Thoracic aorta (tissue), 2 donors: Measurements from ENCODE around the gene SOD3. TPM values are rescaled to one million over a fixed set of nuclear protein-coding genes. Genes with fewer than 3 reads are reported as not detected.

Source experiments
- ATAC-seq: fragments of 150-250 bp; one replicate; pipeline ENCODE4 v1.8.0; 2017; ENCODE audit warnings: low read depth; ENCODE audit not compliant: insufficient number of reproducible peaks, low FRiP score
- DNase-seq: peaks from one replicate; pipeline ENCODE4 v3.0.0-alpha.2; 2020; ENCODE audit warnings: low spot score
- H3K27ac ChIP-seq, 2 donors: fragments of 200-600 bp; sonication (generic); 1 replicate in 1 of 2; 2 replicates in 1 of 2; pipeline ENCODE4 v1.5.1; 2016; ENCODE audit warnings: mild to moderate bottlenecking in 2 of 2, moderate library complexity in 2 of 2
- H3K27me3 ChIP-seq: fragments of 200-600 bp; sonication (generic); replicated peaks from 2 replicates; pipeline ENCODE4 v1.6.0; 2016; ENCODE audit warnings: mild to moderate bottlenecking; ENCODE audit not compliant: insufficient read depth
- H3K36me3 ChIP-seq: fragments of 200-600 bp; sonication (generic); one replicate; pipeline ENCODE4 v1.5.1; 2016
- H3K4me1 ChIP-seq, 2 donors: fragments of 200-600 bp; sonication (generic); 1 replicate in 1 of 2; 2 replicates in 1 of 2; pipeline versions ENCODE4 v1.5.1 to v1.6.0; 2016; ENCODE audit warnings: low read depth in 2 of 2, mild to moderate bottlenecking in 1 of 2; ENCODE audit not compliant: control insufficient read depth in 1 of 2
- H3K4me3 ChIP-seq: fragments of 200-600 bp; sonication (generic); 2 replicates; pipeline ENCODE4 v1.5.1; 2016; ENCODE audit warnings: mild to moderate bottlenecking
- H3K9me3 ChIP-seq: fragments of 200-600 bp; sonication (generic); 2 replicates; pipeline ENCODE4 v1.5.1; 2016
- total RNA-seq, 2 donors: library from RNA; depleted of rRNA; stranded (reverse); fragments of >200 nt; gene quantifications; one replicate each; pipeline versions ENCODE4 v1.1.0 to v1.2.3, GENCODE V29; 2016
- TF ChIP-seq, protein P1 (sequence below): fragments of 200-600 bp; sonication (generic); IDR thresholded peaks from one replicate; pipeline ENCODE4 v1.5.1; 2019; ENCODE audit warnings: antibody characterized with exemption

SOD3 gene
- total RNA-seq, 2 donors from 2014 or later, result 549 to 743 TPM

DNA sequence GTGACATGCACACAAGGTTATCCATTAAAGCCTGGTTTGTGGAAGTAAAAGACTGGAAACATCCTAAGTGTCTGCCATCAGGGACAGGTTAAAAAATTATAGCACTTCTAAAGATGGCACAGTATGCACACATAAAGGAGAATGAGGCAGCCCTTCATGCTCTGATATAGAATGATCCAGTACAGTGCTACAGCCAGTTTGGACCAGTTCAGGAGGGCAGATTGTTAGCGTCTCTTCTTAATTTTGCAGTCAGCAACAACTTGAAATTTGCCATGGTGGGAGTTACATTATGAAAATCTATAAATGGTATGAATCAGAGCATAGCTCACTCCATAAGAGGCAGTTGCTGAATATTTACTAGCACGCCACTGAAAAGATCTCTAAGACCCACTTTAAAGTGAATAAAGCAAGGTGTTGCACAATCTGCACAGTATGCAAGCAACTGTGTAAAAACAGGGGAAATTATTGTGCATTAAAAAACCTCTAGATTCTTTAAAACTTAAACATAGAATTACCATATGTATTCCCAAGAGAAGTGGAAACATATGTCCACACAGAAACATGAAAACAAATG, 20.3 kb upstream of the SOD3 start:
- H3K36me3 ChIP-seq, result no peaks in the 10 kb centered on the region
- H3K4me3 ChIP-seq, result no peak overlapping the region
- H3K27ac ChIP-seq, result no peak overlapping the region
- no peak for ATAC-seq
- TF ChIP-seq, protein P1, sequence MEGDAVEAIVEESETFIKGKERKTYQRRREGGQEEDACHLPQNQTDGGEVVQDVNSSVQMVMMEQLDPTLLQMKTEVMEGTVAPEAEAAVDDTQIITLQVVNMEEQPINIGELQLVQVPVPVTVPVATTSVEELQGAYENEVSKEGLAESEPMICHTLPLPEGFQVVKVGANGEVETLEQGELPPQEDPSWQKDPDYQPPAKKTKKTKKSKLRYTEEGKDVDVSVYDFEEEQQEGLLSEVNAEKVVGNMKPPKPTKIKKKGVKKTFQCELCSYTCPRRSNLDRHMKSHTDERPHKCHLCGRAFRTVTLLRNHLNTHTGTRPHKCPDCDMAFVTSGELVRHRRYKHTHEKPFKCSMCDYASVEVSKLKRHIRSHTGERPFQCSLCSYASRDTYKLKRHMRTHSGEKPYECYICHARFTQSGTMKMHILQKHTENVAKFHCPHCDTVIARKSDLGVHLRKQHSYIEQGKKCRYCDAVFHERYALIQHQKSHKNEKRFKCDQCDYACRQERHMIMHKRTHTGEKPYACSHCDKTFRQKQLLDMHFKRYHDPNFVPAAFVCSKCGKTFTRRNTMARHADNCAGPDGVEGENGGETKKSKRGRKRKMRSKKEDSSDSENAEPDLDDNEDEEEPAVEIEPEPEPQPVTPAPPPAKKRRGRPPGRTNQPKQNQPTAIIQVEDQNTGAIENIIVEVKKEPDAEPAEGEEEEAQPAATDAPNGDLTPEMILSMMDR, result no peak
- H3K9me3 ChIP-seq, result no peaks in the 10 kb centered on the region
- DNase-seq, result no peak
- peaks cover 17 to 27% of the 10 kb centered on the region in 2 donors for H3K4me1 ChIP-seq
- H3K27me3 ChIP-seq, result no peaks in the 10 kb centered on the region

DNA sequence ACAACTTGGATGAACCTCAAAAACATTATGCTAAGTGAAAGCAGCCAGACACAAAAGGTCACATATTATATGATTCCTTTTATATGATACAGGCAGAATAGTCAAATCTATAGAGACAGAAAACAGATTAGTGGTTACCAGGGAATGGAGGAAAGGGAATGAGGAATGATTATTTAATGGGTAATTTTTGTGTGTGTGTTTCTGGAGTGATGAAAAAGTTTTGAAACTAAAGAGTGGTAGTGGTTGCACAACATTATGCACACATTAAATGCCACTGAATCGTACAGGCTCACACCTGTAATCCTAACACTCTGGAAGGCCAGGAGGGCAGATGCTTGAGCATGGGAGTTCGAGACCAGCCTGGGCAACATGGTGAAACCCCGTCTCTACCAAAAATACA, 19.6 kb upstream of the SOD3 start:
- no peak for ATAC-seq

DNA sequence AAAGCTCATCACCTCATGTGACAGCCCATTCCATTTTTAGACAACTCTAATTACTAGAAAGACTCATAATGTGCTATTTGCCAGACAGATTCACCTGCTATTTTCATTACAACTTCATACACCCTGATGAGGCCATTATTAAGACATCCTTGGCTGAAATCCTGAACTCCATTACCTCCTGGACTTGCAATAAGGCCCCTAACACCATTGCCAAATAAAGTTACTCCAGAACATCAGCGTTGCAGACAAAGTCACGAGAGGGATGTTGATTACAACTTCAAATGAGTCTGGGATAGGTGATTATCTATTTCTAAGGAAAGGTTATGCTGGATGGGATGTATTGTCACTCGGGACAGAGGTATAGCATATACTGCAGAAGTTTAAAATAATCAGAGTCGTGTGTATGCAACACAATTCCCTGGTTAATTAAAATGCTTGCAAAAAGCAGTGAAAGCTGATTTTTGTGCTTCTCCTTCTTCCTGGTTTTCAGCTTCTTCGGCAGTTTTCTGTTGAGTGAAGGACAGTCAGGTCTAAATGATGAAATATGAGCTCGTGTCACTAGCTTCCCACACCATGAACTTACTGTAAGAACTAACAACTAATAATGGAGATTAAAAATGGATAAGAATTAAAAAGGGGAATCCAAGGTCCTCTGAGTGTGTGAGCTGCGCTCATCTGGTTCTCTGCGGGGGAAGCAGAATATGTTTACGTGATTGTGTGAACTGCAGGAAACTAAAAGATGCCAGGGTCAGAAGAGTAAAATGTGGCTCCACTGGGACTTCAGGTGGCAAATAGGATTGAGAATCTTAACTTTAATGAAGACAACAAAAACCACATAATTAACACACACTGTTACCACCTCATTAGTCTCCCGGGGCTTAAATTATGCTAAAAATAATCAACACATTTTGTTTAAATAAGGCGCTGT, 17.6 kb upstream of the SOD3 start:
- no peak for DNase-seq
- ATAC-seq, result no peak
- peak overlapping the region; percentile 7 to 73 for H3K27ac ChIP-seq
- H3K4me1 ChIP-seq, result peaks cover 32 to 54% of the 10 kb centered on the region in 2 donors
- H3K9me3 ChIP-seq, result no peaks in the 10 kb centered on the region
- H3K4me3 ChIP-seq, result no peak overlapping the region
- TF ChIP-seq, protein P1, result no peak
- no peaks in the 10 kb centered on the region for H3K36me3 ChIP-seq
- H3K27me3 ChIP-seq, result no peaks in the 10 kb centered on the region

More for the DNA sequence above, 19.6 kb upstream of the SOD3 start:
- TF ChIP-seq, protein P1, result no peak
- no peaks in the 10 kb centered on the region for H3K27me3 ChIP-seq
- H3K36me3 ChIP-seq, result no peaks in the 10 kb centered on the region
- no peak overlapping the region for H3K27ac ChIP-seq
- H3K9me3 ChIP-seq, result no peaks in the 10 kb centered on the region
- DNase-seq, result no peak
- H3K4me1 ChIP-seq, result peaks cover 23 to 33% of the 10 kb centered on the region in 2 donors
- H3K4me3 ChIP-seq, result no peak overlapping the region

DNA sequence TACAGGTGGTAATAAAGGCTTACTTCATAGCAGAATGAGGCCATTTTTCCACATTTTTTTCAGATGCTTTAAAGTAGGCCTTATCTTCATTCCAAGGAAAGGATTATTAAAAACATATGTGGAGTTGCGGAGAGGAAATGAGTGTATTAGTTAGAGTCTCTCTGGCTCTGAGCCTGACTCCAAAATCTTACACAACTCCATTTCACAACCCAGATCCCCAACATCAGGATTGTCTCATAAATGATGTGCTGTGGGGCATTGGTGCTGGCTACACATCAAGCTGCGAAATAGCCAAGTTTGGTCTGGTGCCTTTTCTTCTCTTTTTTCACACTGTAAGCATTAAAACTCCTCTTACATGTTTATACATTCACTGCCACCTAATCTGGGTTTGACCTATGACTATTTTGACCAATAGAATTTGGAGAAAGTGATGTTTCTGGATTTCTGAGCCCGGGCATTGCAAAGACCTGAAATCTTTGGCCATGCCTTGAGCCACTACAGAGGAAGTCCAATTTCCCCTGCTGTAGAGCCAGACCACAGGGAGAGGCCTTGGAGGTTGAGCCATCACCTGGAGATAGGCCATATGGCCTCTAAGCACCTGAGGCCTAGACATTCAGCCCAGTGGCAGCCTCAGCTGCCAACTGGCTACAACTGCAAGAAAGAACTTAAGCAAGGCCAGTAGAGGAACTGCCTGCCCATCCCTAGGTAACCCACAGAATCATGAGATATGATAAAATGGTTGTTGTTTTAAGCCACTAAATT, 16.7 kb upstream of the SOD3 start:
- Histone ChIP-seq H3K27me3 (no peaks in the 10 kb centered on the region), H3K27ac (peak overlapping the region; percentile 57 to 73), H3K9me3 (no peaks in the 10 kb centered on the region), H3K4me1 (peaks cover 32 to 58% of the 10 kb centered on the region in 2 donors), H3K36me3 (no peaks in the 10 kb centered on the region), H3K4me3 (no peak overlapping the region)
- DNase-seq (peak; percentile 42), ATAC-seq (peak; percentile 65)
- TF ChIP-seq, protein P1, result no peak
